ENCODE measurements around the gene AFDN.

AFDN gene, protein sequence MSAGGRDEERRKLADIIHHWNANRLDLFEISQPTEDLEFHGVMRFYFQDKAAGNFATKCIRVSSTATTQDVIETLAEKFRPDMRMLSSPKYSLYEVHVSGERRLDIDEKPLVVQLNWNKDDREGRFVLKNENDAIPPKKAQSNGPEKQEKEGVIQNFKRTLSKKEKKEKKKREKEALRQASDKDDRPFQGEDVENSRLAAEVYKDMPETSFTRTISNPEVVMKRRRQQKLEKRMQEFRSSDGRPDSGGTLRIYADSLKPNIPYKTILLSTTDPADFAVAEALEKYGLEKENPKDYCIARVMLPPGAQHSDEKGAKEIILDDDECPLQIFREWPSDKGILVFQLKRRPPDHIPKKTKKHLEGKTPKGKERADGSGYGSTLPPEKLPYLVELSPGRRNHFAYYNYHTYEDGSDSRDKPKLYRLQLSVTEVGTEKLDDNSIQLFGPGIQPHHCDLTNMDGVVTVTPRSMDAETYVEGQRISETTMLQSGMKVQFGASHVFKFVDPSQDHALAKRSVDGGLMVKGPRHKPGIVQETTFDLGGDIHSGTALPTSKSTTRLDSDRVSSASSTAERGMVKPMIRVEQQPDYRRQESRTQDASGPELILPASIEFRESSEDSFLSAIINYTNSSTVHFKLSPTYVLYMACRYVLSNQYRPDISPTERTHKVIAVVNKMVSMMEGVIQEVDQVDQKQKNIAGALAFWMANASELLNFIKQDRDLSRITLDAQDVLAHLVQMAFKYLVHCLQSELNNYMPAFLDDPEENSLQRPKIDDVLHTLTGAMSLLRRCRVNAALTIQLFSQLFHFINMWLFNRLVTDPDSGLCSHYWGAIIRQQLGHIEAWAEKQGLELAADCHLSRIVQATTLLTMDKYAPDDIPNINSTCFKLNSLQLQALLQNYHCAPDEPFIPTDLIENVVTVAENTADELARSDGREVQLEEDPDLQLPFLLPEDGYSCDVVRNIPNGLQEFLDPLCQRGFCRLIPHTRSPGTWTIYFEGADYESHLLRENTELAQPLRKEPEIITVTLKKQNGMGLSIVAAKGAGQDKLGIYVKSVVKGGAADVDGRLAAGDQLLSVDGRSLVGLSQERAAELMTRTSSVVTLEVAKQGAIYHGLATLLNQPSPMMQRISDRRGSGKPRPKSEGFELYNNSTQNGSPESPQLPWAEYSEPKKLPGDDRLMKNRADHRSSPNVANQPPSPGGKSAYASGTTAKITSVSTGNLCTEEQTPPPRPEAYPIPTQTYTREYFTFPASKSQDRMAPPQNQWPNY (N-terminal part only)

DNA sequence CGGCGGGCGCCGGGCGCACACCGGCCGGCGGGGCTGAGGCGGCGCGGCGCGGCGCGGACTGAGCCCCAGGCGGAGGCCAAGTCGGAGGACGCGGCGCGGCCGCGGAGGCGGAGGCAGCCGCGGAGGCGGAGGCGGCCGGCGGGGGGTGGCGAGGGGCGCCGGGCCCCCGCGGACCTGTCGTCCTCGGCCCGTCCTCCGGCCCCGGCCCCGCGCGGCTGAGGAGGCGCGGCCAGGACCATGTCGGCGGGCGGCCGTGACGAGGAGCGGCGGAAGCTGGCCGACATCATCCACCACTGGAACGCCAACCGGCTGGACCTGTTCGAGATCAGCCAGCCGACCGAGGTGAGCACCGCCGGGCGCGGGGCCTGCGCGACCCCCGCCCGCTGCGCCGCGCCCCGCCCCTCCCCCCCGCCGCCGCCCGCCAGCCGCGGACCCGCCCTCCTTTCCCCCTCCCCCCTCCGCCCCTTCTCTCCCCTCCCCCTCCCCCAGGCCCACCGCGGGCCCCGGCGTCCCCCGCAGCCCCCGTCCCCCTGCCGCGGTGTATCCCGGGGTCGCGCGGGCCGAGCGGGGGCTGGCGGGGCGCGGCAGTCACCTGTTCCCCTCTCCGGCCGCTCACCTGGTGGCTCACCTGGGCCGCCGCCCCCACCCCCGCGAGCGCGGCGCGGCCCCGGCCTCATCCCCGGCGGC, at the start of gene AFDN:
Gene AFDN, plus strand, starts transcription at position 16 of the 687 bp plus-strand sequence. Its CDS starts 222 bp downstream, at position 238.
- Histone ChIP-seq H3K27ac (peak within 1 kb of the TSS; percentile 74), H3K36me3 (no peaks in the 10 kb centered on the region), H4K20me1 (peaks cover 47% of the 10 kb centered on the region), H3K4me3 (peak within 1 kb of the TSS; percentile 86), H3K27me3 (peaks cover 30% of the 10 kb centered on the region), H3K4me1 (peaks cover 19% of the 10 kb centered on the region), H3K4me2 (peak within 1 kb of the TSS; percentile 99), H3K9me3 (no peaks in the 10 kb centered on the region), H3K9ac (peak within 1 kb of the TSS; percentile 80)
- TF ChIP-seq Cebpa-rat (IDR thresholded peaks at IDR 0.05), result no peak

DNA sequence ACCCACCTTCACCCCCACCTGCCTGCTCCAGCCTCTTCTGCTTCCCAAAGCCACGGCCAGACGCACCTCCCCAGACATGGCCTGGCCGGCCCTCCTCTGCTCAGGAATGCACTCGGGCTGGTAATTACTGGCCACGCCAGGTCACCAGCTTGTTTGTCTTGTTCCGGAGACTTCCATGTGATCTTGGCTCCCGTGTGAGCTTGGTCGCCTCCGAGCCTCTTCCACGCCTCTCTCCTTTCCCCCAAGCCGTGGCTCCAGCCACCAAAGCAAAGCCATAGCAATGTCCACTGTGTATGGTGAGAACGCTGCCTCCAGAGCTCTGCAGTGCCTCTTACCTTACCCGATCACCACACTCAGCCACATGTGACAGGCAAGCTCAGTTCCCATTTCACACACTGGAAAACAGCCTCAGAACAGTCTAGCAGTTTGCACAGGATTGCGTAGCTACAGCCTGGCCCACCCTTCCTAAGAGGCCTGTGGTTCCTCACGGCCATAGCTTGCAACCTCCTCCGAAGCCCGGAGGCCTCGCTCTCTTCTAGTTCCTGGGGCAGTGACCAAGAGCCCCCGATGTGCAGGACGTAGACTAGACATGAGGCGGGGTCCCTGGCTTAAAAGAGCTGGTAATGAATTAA, 48.1 kb upstream of the AFDN start:
- H3K4me1 ChIP-seq, result peaks cover 19% of the 10 kb centered on the region
- TF ChIP-seq Cebpa-rat (IDR thresholded peaks at IDR 0.05), result no peak
- no peaks in the 10 kb centered on the region for H4K20me1 ChIP-seq
- H3K27me3 ChIP-seq, result no peaks in the 10 kb centered on the region
- H3K4me2 ChIP-seq, result no peak overlapping the region
- H3K4me3 ChIP-seq, result no peak overlapping the region
- H3K36me3 ChIP-seq, result no peaks in the 10 kb centered on the region
- no peaks in the 10 kb centered on the region for H3K9me3 ChIP-seq
- no peak overlapping the region for H3K27ac ChIP-seq
- no peak overlapping the region for H3K9ac ChIP-seq

DNA sequence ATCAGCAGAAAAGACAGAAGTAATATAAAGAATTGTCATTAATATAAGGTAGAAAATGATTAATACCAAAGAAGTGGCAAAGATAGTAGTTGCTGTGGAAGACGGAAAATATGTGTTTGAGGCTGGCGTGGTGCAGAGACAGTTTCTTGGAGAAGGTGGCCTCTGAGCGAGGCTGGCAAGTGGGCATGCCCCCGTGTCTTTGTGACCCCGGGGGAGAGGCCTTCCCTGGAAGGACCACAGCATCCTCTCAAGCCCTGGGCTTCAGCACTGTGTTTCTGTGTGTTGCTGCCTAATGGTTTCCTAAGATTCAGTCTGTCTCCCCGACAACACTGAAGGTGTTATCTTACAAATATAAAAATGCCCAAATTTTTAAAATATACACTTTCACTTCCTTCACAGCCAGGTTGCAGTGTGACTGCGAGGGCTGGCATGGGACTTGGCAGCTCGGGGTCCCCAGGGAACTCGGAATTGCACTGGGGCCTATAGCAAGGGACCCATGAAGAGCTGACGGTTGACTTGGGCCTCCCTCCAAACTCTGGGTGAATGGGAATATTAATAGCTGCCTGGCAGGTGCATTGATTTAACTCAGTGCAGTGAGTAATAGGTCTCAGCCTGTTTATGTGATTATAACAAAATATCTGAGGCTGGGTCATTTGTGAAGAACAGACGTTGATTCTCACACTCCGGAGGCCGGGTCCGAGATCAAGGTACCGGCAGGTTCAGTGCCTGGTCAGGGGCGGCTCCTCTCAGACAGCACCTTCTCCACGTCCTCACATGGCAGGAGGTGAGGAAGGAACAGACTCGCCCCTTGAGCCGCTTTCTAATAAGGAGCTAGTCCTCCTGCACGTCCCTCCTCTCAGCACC, 47.4 kb upstream of the AFDN start:
- H3K4me3 ChIP-seq, result no peak overlapping the region
- H3K27me3 ChIP-seq, result no peaks in the 10 kb centered on the region
- TF ChIP-seq Cebpa-rat (IDR thresholded peaks at IDR 0.05), result no peak
- no peaks in the 10 kb centered on the region for H4K20me1 ChIP-seq
- peaks cover 19% of the 10 kb centered on the region for H3K4me1 ChIP-seq
- H3K4me2 ChIP-seq, result peak overlapping the region; percentile 34
- no peak overlapping the region for H3K9ac ChIP-seq
- no peak overlapping the region for H3K27ac ChIP-seq
- H3K9me3 ChIP-seq, result no peaks in the 10 kb centered on the region
- H3K36me3 ChIP-seq, result no peaks in the 10 kb centered on the region

DNA sequence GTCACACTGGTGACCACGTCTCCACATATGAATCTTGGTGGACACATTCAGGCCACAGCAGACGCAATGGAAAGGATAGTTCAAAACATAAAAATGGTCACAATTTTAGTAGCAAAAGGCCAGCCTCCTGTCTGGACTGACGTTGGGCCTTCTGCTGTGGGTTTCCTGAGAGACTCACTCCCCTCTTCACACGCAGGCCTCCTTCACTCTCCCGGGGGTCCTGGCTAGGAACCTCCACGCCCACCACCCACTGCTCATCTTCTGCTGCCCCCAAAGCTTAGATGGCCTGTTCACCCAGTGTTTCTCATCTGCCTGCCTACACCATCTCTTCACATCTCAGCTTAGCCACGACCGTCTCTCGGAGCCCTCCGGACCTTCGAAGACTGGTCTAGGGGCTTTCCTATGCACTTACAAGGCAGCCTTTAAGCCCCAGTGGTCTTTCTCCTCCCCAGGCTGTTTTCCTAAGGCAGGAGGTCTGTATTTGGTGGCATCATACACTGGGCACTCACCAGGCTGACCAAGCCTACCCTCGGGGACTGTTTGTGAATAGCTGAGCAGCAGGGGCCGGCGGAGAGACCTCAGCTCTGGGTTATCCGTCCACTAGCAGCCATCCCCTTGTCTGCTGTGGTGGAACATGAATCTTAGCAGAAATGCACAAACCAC, 46.6 kb upstream of the AFDN start:
- Histone ChIP-seq H3K27me3 (no peaks in the 10 kb centered on the region), H3K4me1 (peaks cover 19% of the 10 kb centered on the region), H3K27ac (no peak overlapping the region), H3K4me2 (no peak overlapping the region), H3K9ac (no peak overlapping the region), H3K36me3 (no peaks in the 10 kb centered on the region), H3K9me3 (no peaks in the 10 kb centered on the region), H3K4me3 (no peak overlapping the region), H4K20me1 (no peaks in the 10 kb centered on the region)
- no peak for TF ChIP-seq Cebpa-rat (IDR thresholded peaks at IDR 0.05)

DNA sequence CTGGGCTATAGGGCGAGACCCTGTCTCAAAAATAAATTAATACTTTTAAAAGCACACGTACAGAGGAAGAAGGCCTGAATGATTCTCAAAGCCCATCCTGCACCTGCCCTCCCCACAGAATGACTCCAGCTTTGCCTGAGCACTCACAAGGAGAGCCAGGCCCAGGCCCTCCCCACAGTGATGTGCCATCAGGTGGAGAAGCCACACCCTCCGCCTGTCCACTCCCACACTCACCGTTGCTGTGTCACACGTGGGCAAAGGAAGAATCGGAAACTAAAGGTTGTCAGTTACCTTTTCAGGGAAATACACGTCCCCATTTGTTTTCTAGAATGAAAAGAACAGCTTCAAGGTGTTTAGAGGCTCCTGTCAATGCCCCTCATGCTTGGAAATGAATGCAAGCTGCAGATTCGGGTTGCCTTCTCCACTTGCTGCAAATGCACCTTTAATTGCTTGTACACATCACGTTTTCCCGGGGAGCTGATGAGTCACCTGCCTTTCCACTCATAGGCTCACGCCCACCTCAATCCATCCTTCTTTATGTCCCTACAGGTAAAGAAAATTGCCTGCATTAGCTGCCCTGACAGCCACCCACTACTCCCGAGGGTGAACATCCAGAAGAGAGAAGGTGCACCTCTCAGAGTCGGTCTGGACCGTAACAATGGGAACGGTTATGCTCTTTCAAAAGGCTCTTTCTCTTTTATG, 45.5 kb upstream of the AFDN start:
- Histone ChIP-seq H3K9me3 (no peaks in the 10 kb centered on the region), H3K36me3 (no peaks in the 10 kb centered on the region)

DNA sequence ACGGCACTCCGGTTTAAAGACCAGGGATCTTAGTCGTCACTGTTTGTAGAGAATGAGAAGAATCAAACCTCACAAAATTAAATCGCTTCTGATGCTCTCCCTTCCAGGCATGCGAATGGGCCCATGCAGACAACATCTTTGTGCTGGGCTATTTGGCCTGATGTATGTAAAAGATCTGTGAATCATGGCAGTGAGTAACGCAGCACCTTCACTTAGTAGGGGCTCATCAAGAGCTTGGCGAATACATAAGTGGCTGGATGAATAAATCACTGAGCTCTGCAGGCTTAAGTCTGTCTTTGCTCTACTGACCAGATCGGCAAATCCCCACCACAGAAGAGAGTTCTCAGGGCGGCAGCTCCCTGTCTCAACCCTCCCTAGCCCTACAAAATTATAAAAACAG, 44.8 kb upstream of the AFDN start:
- no peak for TF ChIP-seq Cebpa-rat (IDR thresholded peaks at IDR 0.05)
- Histone ChIP-seq H3K4me3 (no peak overlapping the region), H3K36me3 (no peaks in the 10 kb centered on the region), H3K9ac (no peak overlapping the region), H3K27ac (no peak overlapping the region), H4K20me1 (no peaks in the 10 kb centered on the region), H3K4me2 (no peak overlapping the region), H3K9me3 (no peaks in the 10 kb centered on the region), H3K27me3 (no peaks in the 10 kb centered on the region), H3K4me1 (peaks cover 19% of the 10 kb centered on the region)

More for the DNA sequence above, 45.5 kb upstream of the AFDN start:
- no peak for TF ChIP-seq Cebpa-rat (IDR thresholded peaks at IDR 0.05)
- no peaks in the 10 kb centered on the region for H3K27me3 ChIP-seq
- H4K20me1 ChIP-seq, result no peaks in the 10 kb centered on the region
- peaks cover 19% of the 10 kb centered on the region for H3K4me1 ChIP-seq
- H3K9ac ChIP-seq, result no peak overlapping the region
- H3K27ac ChIP-seq, result no peak overlapping the region
- H3K4me2 ChIP-seq, result no peak overlapping the region
- H3K4me3 ChIP-seq, result no peak overlapping the region

DNA sequence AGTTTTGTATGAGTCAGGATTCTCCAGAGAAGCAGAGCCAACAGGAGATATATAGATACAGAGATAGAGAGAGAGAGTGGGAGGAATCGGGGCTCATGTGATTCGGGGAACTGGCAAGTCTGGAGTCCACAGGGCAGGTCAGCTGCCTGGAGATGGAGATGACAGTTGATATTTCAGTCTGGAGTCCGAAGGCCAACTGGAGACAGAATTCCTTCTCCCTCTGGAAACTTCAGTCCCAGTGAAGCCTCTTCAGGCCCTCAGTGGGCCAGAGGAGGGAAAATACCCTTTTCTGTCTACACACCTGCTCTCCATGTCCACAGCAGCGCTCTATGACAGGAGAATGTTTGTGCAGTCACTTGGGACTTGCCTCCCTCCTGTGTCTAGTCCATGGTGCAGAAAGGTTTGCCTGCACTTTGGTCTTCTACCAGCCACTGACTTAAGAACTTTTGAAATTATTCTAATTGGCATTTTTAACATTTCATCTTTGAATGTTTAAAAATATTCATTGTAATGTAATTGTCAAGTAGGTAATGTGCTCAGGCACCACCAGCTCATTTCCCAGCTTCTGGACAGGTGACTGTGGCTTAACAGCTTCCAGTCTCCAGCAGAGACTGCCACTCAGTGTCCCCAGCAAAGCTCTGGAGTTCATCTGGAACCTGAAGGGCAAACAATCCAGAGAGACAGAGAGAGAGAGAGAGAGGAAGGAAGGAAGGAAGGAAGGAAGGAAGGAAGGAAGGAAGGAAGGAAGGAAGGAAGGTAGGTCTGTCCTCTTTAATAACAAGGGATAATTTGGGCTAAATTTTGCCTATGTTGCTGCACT, 43.8 kb upstream of the AFDN start:
- Histone ChIP-seq H3K9ac (no peak overlapping the region), H3K36me3 (no peaks in the 10 kb centered on the region), H3K27ac (no peak overlapping the region), H3K4me3 (no peak overlapping the region), H3K4me1 (peaks cover 19% of the 10 kb centered on the region), H3K27me3 (no peaks in the 10 kb centered on the region), H4K20me1 (no peaks in the 10 kb centered on the region), H3K9me3 (no peaks in the 10 kb centered on the region), H3K4me2 (peak overlapping the region; percentile 42)
- TF ChIP-seq Cebpa-rat (IDR thresholded peaks at IDR 0.05), result no peak
